ENCODE measurements around the gene MACROD2.

- TF ChIP-seq CTCF (IDR thresholded peaks at IDR 0.05): no peak
- TF ChIP-seq POLR2A (IDR thresholded peaks at IDR 0.05): no peak
Measured at GRCh38 chr20:15951658-15952057, 1956.3 kb downstream of the MACROD2 start.

All from uterus (tissue), 2 donors.